Medulla oblongata (tissue), 1 donor: ENCODE data around the gene CEP85L.

Experiments used
- DNase-seq: peaks from one replicate; pipeline ENCODE4 v3.0.0-alpha.2; 2015; ENCODE audit errors: extremely low spot score

Gene CEP85L

GRCh38 chr6:118660218-118660569 is 8.8 kb upstream of the CEP85L start:
- DNase-seq = no peak

GRCh38 chr6:118659513-118660217 is 8.3 kb upstream of the CEP85L start:
- no peak for DNase-seq

- no peak for DNase-seq
Measured at GRCh38 chr6:118656847-118657451, 5.6 kb upstream of the CEP85L start.

GRCh38 chr6:118652051-118652615 is 742 bp upstream of the CEP85L start:
- peak; percentile 29 for DNase-seq

GRCh38 chr6:118650582-118651281 is 659 bp downstream of the CEP85L start:
- DNase-seq = no peak

- DNase-seq = peak; percentile 37
Measured at GRCh38 chr6:118649918-118650581, 1.3 kb downstream of the CEP85L start.

- DNase-seq = no peak
Measured at GRCh38 chr6:118648866-118649554, 2.4 kb downstream of the CEP85L start.

GRCh38 chr6:118646977-118647376 is 4.4 kb downstream of the CEP85L start:
- no peak for DNase-seq

- DNase-seq = no peak
Measured at GRCh38 chr6:118645395-118645794, 6.0 kb downstream of the CEP85L start.

- DNase-seq = no peak
Measured at GRCh38 chr6:118644007-118644406, 7.4 kb downstream of the CEP85L start.

- DNase-seq = no peak
Measured at GRCh38 chr6:118641042-118641441, 10.3 kb downstream of the CEP85L start.

- peak; percentile 33 for DNase-seq
Measured at GRCh38 chr6:118639054-118639964, 12.1 kb downstream of the CEP85L start.

GRCh38 chr6:118638288-118638687 is 13.1 kb downstream of the CEP85L start:
- DNase-seq = no peak

GRCh38 chr6:118635909-118636735 is 15.3 kb downstream of the CEP85L start:
- DNase-seq = no peak

GRCh38 chr6:118632359-118632758 is 19.0 kb downstream of the CEP85L start:
- no peak for DNase-seq

GRCh38 chr6:118630923-118631322 is 20.5 kb downstream of the CEP85L start:
- no peak for DNase-seq

GRCh38 chr6:118630067-118630466 is 21.3 kb downstream of the CEP85L start:
- no peak for DNase-seq

- DNase-seq = no peak
Measured at GRCh38 chr6:118627724-118628123, 23.7 kb downstream of the CEP85L start.

GRCh38 chr6:118625833-118626232 is 25.6 kb downstream of the CEP85L start:
- no peak for DNase-seq
